A549 (cell line): ENCODE measurements around the gene RERE. TPM values are rescaled to one million over a fixed set of nuclear protein-coding genes. Genes with fewer than 3 reads are reported as not detected.
"Not testable (repeated sequence)": the region's sequence is repeated elsewhere in the genome, so short reads cannot be mapped to it uniquely, and the experiment has no call there.

Experiments
- ATAC-seq, 2 experiments: fragments of 200-7000 bp in 1 of 2; fragments of >200 bp in 1 of 2; cut with Nextera tagmentation in 1 of 2; cut with Tn5 transposase in 1 of 2; 3 replicates each; pipeline versions ENCODE4 v1.8.0 to v1.9.1; 2018 to 2020; ENCODE audit warnings: mild to moderate bottlenecking in 1 of 2, moderate library complexity in 1 of 2
- CTCF ChIA-PET: fragments of 300-600 bp; sonication (Branson Sonifier 250); formaldehyde crosslinking; extraction: SDS; loops from one replicate; lab custom pipeline; 2021; ENCODE audit warnings: antibody characterized with exemption, inconsistent platforms; lab: Yijun Ruan, JAX
- POLR2A ChIA-PET: fragments of 350-600 bp; formaldehyde crosslinking; extraction: SDS; loops from one replicate; lab custom pipeline; 2021; ENCODE audit warnings: antibody characterized with exemption, inconsistent platforms; lab: Yijun Ruan, JAX
- DNase-seq, 2 experiments: peaks; one replicate each; pipeline versions ENCODE4 v3.0.0 to v3.0.0-alpha.2; 2011 to 2016; ENCODE audit warnings: low read depth in 1 of 2, low spot score in 1 of 2
- FAIRE-seq: peaks from 2 replicates; lab custom pipeline; 2011; peaks lifted over from hg19 to GRCh38; lab: Jason Lieb, UNC
- H3K27ac ChIP-seq, 2 experiments: fragments of >200 bp; sonication (Bioruptor Twin); formaldehyde crosslinking; 3 replicates each; pipeline ENCODE4 v1.5.1; 2016 to 2017
- H3K4me1 ChIP-seq: fragments of >200 bp; sonication (Bioruptor Twin); formaldehyde crosslinking; 3 replicates; pipeline ENCODE4 v1.6.1; 2016
- H3K4me2 ChIP-seq: fragments of >200 bp; sonication (Bioruptor Twin); formaldehyde crosslinking; 3 replicates; pipeline ENCODE4 v1.6.1; 2016
- H3K4me3 ChIP-seq: fragments of >200 bp; sonication (Bioruptor Twin); formaldehyde crosslinking; 3 replicates; pipeline ENCODE4 v1.5.1; 2016
- H3K9me3 ChIP-seq: fragments of >200 bp; sonication (Bioruptor Twin); formaldehyde crosslinking; 3 replicates; pipeline ENCODE4 v1.6.1; 2016
- BHLHE40 ChIP-seq: IDR thresholded peaks from 2 replicates; pipeline ENCODE4 v1.6.1; 2012; ENCODE audit warnings: low read depth, low read length, inconsistent platforms
- CBX2 ChIP-seq: fragments of 200-600 bp; sonication (generic); IDR thresholded peaks from 2 replicates; pipeline ENCODE4 v1.6.1; 2016; ENCODE audit warnings: low read depth, mild to moderate bottlenecking, borderline replicate concordance
- CHD4 ChIP-seq: fragments of 200-600 bp; sonication (generic); IDR thresholded peaks from 2 replicates; pipeline ENCODE4 v1.6.1; 2016; ENCODE audit warnings: antibody characterized with exemption, mild to moderate bottlenecking, borderline replicate concordance
- E2F6 ChIP-seq: IDR thresholded peaks from 2 replicates; pipeline ENCODE4 v1.6.1; 2012; ENCODE audit warnings: low read depth, borderline replicate concordance
- EHMT2 ChIP-seq: fragments of 200-600 bp; sonication (generic); IDR thresholded peaks from 2 replicates; pipeline ENCODE4 v1.6.1; 2016; ENCODE audit warnings: antibody characterized with exemption, low read depth, mild to moderate bottlenecking, moderate library complexity
- EP300 ChIP-seq, 2 experiments: fragments of >200 bp; sonication (Bioruptor Twin); formaldehyde crosslinking; IDR thresholded peaks; 2 replicates in 1 of 2; 3 replicates in 1 of 2; pipeline ENCODE4 v1.6.1; 2016 to 2017
- FOSL2 ChIP-seq, 2 experiments: fragments of 450-650 bp in 1 of 2; fragments of >200 bp in 1 of 2; sonication (Bioruptor Twin) in 1 of 2; formaldehyde crosslinking; IDR thresholded peaks; 2 replicates each; pipeline versions ENCODE4 v1.5.0 to v1.6.1; 2016 to 2020; ENCODE audit warnings: mild to moderate bottlenecking in 1 of 2, moderate library complexity in 1 of 2
- FOXS1 ChIP-seq: fragments of 250-450 bp; sonication (Bioruptor Pico); IDR thresholded peaks from 2 replicates; pipeline ENCODE4 v1.5.0; 2020; ENCODE audit warnings: mild to moderate bottlenecking, moderate library complexity
- GATA3 ChIP-seq: IDR thresholded peaks from 2 replicates; pipeline ENCODE4 v1.6.1; 2012; ENCODE audit warnings: borderline replicate concordance
- HDAC2 ChIP-seq: fragments of 200-600 bp; sonication (generic); IDR thresholded peaks from 2 replicates; pipeline ENCODE4 v1.6.1; 2016
- HEYL ChIP-seq: fragments of 250-450 bp; sonication (Bioruptor Pico); IDR thresholded peaks from 2 replicates; pipeline ENCODE4 v1.8.0; 2021; ENCODE audit warnings: mild to moderate bottlenecking, moderate library complexity
- HOXB5 ChIP-seq: fragments of 250-450 bp; sonication (Bioruptor Pico); IDR thresholded peaks from 2 replicates; pipeline ENCODE4 v1.5.0; 2020; ENCODE audit warnings: mild to moderate bottlenecking, moderate library complexity
- KDM1A ChIP-seq: fragments of 200-600 bp; sonication (generic); IDR thresholded peaks from 2 replicates; pipeline ENCODE4 v1.6.1; 2016; ENCODE audit warnings: low read depth, mild to moderate bottlenecking
- KDM5A ChIP-seq: fragments of 200-600 bp; sonication (generic); IDR thresholded peaks from 2 replicates; pipeline ENCODE4 v1.6.1; 2016; ENCODE audit warnings: antibody characterized with exemption, mild to moderate bottlenecking
- MAFK ChIP-seq: fragments of 450-650 bp; IDR thresholded peaks from 2 replicates; pipeline ENCODE4 v1.6.1; 2014; ENCODE audit not compliant: partially characterized antibody
- MYC ChIP-seq: IDR thresholded peaks from 2 replicates; pipeline ENCODE4 v1.6.1; 2012; ENCODE audit warnings: mild to moderate bottlenecking, inconsistent platforms, low read length, improper control_type of control experiment, borderline replicate concordance
- NPAS2 ChIP-seq: fragments of 250-450 bp; sonication (Bioruptor Pico); IDR thresholded peaks from 2 replicates; pipeline ENCODE4 v1.8.0; 2022; ENCODE audit warnings: mild to moderate bottlenecking, moderate library complexity, borderline replicate concordance
- POLR2A ChIP-seq: IDR thresholded peaks from 2 replicates; pipeline ENCODE4 v1.6.1; 2012; ENCODE audit warnings: mild to moderate bottlenecking, low read length
- RARB ChIP-seq: fragments of 250-450 bp; sonication (Bioruptor Pico); IDR thresholded peaks from 2 replicates; pipeline ENCODE4 v1.8.0; 2021; ENCODE audit warnings: mild to moderate bottlenecking, moderate library complexity
- RCOR1 ChIP-seq: fragments of 150-350 bp; IDR thresholded peaks from 2 replicates; pipeline ENCODE4 v1.6.1; 2014; ENCODE audit warnings: antibody characterized with exemption, low read length, low read depth
- RFX5 ChIP-seq: fragments of 450-650 bp; IDR thresholded peaks from 2 replicates; pipeline ENCODE4 v1.7.1; 2014; ENCODE audit warnings: antibody characterized with exemption, mild to moderate bottlenecking, moderate library complexity
- SREBF2 ChIP-seq: fragments of 450-650 bp; IDR thresholded peaks from 2 replicates; pipeline ENCODE4 v1.6.1; 2014; ENCODE audit warnings: mild to moderate bottlenecking, moderate library complexity
- TFCP2L1 ChIP-seq: fragments of 250-450 bp; sonication (Bioruptor Pico); IDR thresholded peaks from 2 replicates; pipeline ENCODE4 v1.5.0; 2021; ENCODE audit warnings: mild to moderate bottlenecking
- ZFP36 ChIP-seq: fragments of 450-650 bp; IDR thresholded peaks from 2 replicates; pipeline ENCODE4 v1.6.1; 2014; ENCODE audit warnings: borderline replicate concordance; ENCODE audit not compliant: partially characterized antibody
- WGBS: methylation state at CpG from one replicate; pipeline ENCODE4 v1.1.6; 2017; ENCODE audit errors: missing lambda C conversion rate; 5-methylcytosine and 5-hydroxymethylcytosine counted together
- polyA plus RNA-seq, 4 experiments: library from polyadenylated mRNA; depleted of rRNA in 3 of 4; stranded (reverse); fragments of >200 nt; fragmentation: RNase III in 1 of 4; extraction: RNeasy Plus Mini Kit Qiagen cat#74134 plus additional on column Dnase treatment in 1 of 4; gene quantifications; 2 replicates in 3 of 4; 3 replicates in 1 of 4; pipeline ENCODE4 v1.2.3, GENCODE V29; 2011 to 2017
- TF ChIP-seq, protein P1 (sequence below): IDR thresholded peaks from 2 replicates; pipeline ENCODE4 v1.6.1; 2012
- TF ChIP-seq, protein P2 (sequence below): fragments of >200 bp; sonication (Bioruptor Twin); formaldehyde crosslinking; IDR thresholded peaks from 3 replicates; pipeline ENCODE4 v1.6.1; 2016

RERE gene
- polyA plus RNA-seq, 2 of the 4 experiments (the other 2 are of a cell fraction), result 12.6 to 28.6 TPM

DNA sequence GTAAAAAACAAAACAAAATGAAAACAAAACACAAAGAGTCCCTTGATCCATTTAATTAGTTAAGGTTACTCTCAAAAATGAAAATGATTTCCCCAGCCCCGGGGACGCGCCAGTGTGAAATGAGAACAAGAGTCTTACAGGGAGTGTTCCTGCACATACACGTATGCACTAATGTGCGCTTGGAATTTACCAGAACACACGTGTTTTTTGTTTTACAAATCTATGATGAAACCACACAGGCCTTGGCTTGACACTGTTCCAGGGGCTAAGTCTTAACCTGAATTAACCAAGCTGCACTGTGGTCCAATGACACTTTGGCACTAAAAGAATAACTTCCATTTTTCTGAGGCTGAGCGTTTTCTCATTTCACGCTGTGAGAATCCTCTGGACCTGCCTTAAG lies 435.8 kb downstream of the RERE start:
- 94% methylated on average over 8 of the region's 8 CpGs for WGBS
- no peak for TF ChIP-seq EHMT2
- TF ChIP-seq, protein P1, sequence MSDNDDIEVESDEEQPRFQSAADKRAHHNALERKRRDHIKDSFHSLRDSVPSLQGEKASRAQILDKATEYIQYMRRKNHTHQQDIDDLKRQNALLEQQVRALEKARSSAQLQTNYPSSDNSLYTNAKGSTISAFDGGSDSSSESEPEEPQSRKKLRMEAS, result no peak
- TF ChIP-seq BHLHE40, result no peak
- TF ChIP-seq E2F6, result no peak
- TF ChIP-seq, all 56 proteins: peak for 0
- no peak overlapping the region for H3K4me2 ChIP-seq
- POLR2A ChIA-PET, result no interaction called here
- no peaks in the 10 kb centered on the region for H3K9me3 ChIP-seq
- CTCF ChIA-PET, result interaction anchor here (0.9 to 1.2 kb wide), 3 partner anchors 10 to 411 kb away, joined by 3 read pairs; no protein-coding TSS in a partner anchor
- no peak for DNase-seq
- no peak for ATAC-seq
- no peak overlapping the region for H3K27ac ChIP-seq
- no peak overlapping the region for H3K4me3 ChIP-seq
- H3K4me1 ChIP-seq, result no peaks in the 10 kb centered on the region
- FAIRE-seq, result no peak

DNA sequence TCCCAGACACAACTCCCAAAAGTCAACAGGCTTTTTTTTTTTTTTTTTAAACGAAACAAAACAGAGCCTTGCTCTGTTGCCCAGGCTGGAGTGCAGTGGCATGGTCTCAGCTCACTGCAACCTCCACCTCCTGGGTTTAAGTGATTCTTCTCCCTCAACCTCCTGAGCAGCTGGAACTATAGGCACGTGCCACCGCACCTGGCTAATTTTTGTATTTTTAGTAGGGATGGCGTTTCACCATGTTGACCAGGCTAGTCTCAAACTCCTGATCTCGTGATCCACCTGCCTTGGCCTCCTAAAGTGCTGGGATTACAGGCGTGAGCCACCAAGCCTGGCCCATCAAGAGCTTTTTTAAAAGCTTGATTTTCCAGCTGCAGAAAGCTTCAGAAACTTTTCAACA lies 437.1 kb downstream of the RERE start:
- H3K4me1 ChIP-seq, FAIRE-seq, H3K27ac ChIP-seq, ATAC-seq, H3K9me3 ChIP-seq, POLR2A ChIA-PET, H3K4me2 ChIP-seq, H3K4me3 ChIP-seq, DNase-seq: not testable (repeated sequence)
- CTCF ChIA-PET, result interaction anchor here (0.6 to 1.2 kb wide), 3 partner anchors 33 to 171 kb away, joined by 3 to 5 read pairs (median 3); no protein-coding TSS in a partner anchor
- 78% methylated on average over 6 of the region's 6 CpGs for WGBS

GRCh38 chr1:8379513-8380186 lies 437.8 kb downstream of the RERE start:
- ChIA-PET POLR2A (no interaction called here), CTCF (interaction anchor here (1.6 kb wide), 1 partner anchor 404 kb away, joined by 4 read pairs; no protein-coding TSS in a partner anchor)
- Histone ChIP-seq H3K27ac (no peak overlapping the region), H3K4me1 (no peaks in the 10 kb centered on the region), H3K4me3 (no peak overlapping the region), H3K4me2 (no peak overlapping the region), H3K9me3 (no peaks in the 10 kb centered on the region)
- 96% methylated on average over 12 of the region's 14 CpGs for WGBS
- TF ChIP-seq SREBF2 (no peak), MAFK (no peak), FOXS1 (CRISPR knock-in tag) (no peak), RCOR1 (no peak), KDM1A (no peak), CBX2 (no peak), RFX5 (no peak), E2F6 (no peak), TFCP2L1 (no peak), RARB (CRISPR knock-in tag) (no peak)
- DNase-seq, result no peak
- no peak for FAIRE-seq
- ATAC-seq, result 0 out of 6 replicates have a peak, but pooled peaks of 1 of the 2 experiments have one; percentile 29

DNA sequence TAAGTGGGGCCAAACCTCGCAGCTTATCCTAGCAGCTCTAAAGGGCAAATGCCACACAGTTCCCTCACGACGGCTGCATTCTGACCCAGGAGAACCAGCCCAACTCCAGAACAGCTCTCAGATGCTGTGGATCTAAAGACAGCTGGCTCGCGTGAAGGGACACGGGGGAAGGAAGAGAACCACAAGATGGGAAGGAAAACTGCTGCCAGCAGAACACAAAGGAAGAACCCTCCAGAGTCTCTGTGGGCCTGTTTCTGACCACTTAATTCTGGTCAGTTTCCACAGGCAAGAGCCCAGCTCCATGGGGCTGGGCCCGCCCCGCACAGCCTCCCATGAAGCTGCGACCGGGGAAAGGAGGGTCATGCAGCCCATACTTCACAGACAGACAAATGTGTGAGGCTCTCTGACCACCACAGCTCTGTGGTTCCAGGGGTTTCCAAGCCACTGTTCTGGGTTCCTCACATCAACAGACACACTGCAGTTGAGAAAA lies 438.4 kb downstream of the RERE start:
- no peak for DNase-seq
- H3K4me3 ChIP-seq, result no peak overlapping the region
- H3K4me2 ChIP-seq, result no peak overlapping the region
- H3K27ac ChIP-seq, result no peak overlapping the region
- TF ChIP-seq CHD4 (no peak), HOXB5 (CRISPR knock-in tag) (no peak), KDM5A (no peak), POLR2A (no peak), HEYL (CRISPR knock-in tag) (no peak), CBX2 (no peak), RARB (CRISPR knock-in tag) (no peak), NPAS2 (no peak), SREBF2 (no peak), ZFP36 (no peak), MYC (no peak), GATA3 (no peak), EP300 (IDR thresholded peaks at IDR 0.05) (no peak), HDAC2 (no peak), FOSL2 (IDR thresholded peaks at IDR 0.05) (no peak), FOSL2 (CRISPR knock-in tag; IDR thresholded peaks at IDR 0.05) (no peak)
- TF ChIP-seq, protein P2, sequence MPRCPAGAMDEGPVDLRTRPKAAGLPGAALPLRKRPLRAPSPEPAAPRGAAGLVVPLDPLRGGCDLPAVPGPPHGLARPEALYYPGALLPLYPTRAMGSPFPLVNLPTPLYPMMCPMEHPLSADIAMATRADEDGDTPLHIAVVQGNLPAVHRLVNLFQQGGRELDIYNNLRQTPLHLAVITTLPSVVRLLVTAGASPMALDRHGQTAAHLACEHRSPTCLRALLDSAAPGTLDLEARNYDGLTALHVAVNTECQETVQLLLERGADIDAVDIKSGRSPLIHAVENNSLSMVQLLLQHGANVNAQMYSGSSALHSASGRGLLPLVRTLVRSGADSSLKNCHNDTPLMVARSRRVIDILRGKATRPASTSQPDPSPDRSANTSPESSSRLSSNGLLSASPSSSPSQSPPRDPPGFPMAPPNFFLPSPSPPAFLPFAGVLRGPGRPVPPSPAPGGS, result no peak
- TF ChIP-seq, protein P1, result no peak
- TF ChIP-seq, all 56 proteins: peak for 0
- ChIA-PET POLR2A (no interaction called here), CTCF (interaction anchor here (0.6 to 1.6 kb wide), 4 partner anchors 16 to 404 kb away, joined by 3 to 5 read pairs (median 4); no protein-coding TSS in a partner anchor)
- 93% methylated on average over 9 of the region's 10 CpGs for WGBS
- ATAC-seq, result no peak
- Histone ChIP-seq H3K9me3 (no peaks in the 10 kb centered on the region), H3K4me1 (0 out of 3 replicates have a peak, but pooled peaks cover under 1% of the 10 kb centered on the region)
- FAIRE-seq, result no peak
